Panc1 (cell line): ENCODE data around the gene STK39.

Experiments
- POLR2AphosphoS5 ChIP-seq: IDR thresholded peaks from 2 replicates; pipeline ENCODE4 v1.6.1; 2012; ENCODE audit warnings: mild to moderate bottlenecking, low read depth, low read length, moderate library complexity
- SIN3A ChIP-seq: IDR thresholded peaks from 2 replicates; pipeline ENCODE4 v1.6.1; 2012; ENCODE audit warnings: low read depth, mild to moderate bottlenecking, low read length, moderate library complexity, borderline replicate concordance; ENCODE audit not compliant: insufficient read depth
- TCF7L2 ChIP-seq: IDR thresholded peaks from 2 replicates; pipeline ENCODE4 v1.6.1; 2011; ENCODE audit warnings: mild to moderate bottlenecking, low read depth, low read length, inconsistent platforms
- TF ChIP-seq, protein P1 (sequence below): fragments of 450-650 bp; IDR thresholded peaks from 2 replicates; pipeline ENCODE4 v1.5.1; 2017; ENCODE audit warnings: mild to moderate bottlenecking
- TF ChIP-seq, protein P2 (sequence below), 2 experiments: IDR thresholded peaks; 2 replicates each; pipeline ENCODE4 v1.6.1; 2011 to 2012; ENCODE audit warnings: low read depth in 2 of 2, control low read depth in 1 of 2, low read length in 1 of 2, mild to moderate bottlenecking in 1 of 2, moderate library complexity in 1 of 2; ENCODE audit not compliant: insufficient read depth in 1 of 2

DNA sequence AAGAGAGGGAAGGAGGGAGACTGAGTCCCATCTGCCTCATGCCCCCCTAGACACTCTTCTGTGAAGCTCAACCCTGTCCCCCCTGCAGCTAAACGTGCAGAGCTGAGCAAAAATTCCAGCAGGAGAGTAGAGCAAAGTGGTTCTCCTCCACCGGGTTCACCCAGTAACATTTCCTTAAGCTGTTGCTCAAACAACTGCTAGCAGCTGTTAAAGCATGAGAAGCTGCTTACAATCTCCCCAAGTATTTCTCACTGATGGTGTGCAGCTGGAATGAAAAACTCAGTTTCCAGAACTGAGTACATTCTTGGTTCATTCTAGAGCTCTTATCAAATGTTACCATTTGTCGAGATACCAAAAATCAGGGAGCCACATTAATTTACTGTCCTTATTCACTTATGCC is 92.3 kb downstream of the STK39 start:
- TF ChIP-seq, protein P1, sequence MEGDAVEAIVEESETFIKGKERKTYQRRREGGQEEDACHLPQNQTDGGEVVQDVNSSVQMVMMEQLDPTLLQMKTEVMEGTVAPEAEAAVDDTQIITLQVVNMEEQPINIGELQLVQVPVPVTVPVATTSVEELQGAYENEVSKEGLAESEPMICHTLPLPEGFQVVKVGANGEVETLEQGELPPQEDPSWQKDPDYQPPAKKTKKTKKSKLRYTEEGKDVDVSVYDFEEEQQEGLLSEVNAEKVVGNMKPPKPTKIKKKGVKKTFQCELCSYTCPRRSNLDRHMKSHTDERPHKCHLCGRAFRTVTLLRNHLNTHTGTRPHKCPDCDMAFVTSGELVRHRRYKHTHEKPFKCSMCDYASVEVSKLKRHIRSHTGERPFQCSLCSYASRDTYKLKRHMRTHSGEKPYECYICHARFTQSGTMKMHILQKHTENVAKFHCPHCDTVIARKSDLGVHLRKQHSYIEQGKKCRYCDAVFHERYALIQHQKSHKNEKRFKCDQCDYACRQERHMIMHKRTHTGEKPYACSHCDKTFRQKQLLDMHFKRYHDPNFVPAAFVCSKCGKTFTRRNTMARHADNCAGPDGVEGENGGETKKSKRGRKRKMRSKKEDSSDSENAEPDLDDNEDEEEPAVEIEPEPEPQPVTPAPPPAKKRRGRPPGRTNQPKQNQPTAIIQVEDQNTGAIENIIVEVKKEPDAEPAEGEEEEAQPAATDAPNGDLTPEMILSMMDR = no peak
- TF ChIP-seq, protein P2, sequence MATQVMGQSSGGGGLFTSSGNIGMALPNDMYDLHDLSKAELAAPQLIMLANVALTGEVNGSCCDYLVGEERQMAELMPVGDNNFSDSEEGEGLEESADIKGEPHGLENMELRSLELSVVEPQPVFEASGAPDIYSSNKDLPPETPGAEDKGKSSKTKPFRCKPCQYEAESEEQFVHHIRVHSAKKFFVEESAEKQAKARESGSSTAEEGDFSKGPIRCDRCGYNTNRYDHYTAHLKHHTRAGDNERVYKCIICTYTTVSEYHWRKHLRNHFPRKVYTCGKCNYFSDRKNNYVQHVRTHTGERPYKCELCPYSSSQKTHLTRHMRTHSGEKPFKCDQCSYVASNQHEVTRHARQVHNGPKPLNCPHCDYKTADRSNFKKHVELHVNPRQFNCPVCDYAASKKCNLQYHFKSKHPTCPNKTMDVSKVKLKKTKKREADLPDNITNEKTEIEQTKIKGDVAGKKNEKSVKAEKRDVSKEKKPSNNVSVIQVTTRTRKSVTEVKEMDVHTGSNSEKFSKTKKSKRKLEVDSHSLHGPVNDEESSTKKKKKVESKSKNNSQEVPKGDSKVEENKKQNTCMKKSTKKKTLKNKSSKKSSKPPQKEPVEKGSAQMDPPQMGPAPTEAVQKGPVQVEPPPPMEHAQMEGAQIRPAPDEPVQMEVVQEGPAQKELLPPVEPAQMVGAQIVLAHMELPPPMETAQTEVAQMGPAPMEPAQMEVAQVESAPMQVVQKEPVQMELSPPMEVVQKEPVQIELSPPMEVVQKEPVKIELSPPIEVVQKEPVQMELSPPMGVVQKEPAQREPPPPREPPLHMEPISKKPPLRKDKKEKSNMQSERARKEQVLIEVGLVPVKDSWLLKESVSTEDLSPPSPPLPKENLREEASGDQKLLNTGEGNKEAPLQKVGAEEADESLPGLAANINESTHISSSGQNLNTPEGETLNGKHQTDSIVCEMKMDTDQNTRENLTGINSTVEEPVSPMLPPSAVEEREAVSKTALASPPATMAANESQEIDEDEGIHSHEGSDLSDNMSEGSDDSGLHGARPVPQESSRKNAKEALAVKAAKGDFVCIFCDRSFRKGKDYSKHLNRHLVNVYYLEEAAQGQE (IDR thresholded peaks at IDR 0.05; ENCODE audit: insufficient read depth in 1 of 2, low read depth in 2 of 2, low read length in 1 of 2) = no peak
- TF ChIP-seq POLR2AphosphoS5 (no peak), SIN3A (no peak), TCF7L2 (no peak)
